H1 (cell line): ENCODE measurements around the gene SYT17. TPM values are rescaled to one million over a fixed set of nuclear protein-coding genes. Genes with fewer than 3 reads are reported as not detected.

Experiments
- CTCF ChIA-PET: fragments of 300-600 bp; sonication (Branson Sonifier 250); formaldehyde crosslinking; loops from one replicate; lab custom pipeline; 2021; ENCODE audit not compliant: partially characterized antibody; lab: Charles Lee
- POLR2A ChIA-PET: fragments of 300-600 bp; sonication (Branson Sonifier 250); formaldehyde crosslinking; loops from one replicate; lab custom pipeline; 2021; ENCODE audit warnings: inconsistent platforms; ENCODE audit not compliant: partially characterized antibody; lab: Charles Lee
- DNase-seq, 2 experiments: peaks; one replicate each; pipeline versions ENCODE4 v3.0.0 to v3.0.0-alpha.2; 2010 to 2022; ENCODE audit warnings: low spot score in 2 of 2, low read depth in 1 of 2, mixed read lengths in 1 of 2
- FAIRE-seq: peaks from 2 replicates; lab custom pipeline; 2011; peaks lifted over from hg19 to GRCh38; lab: Jason Lieb, UNC
- H2AFZ ChIP-seq: 2 replicates; pipeline ENCODE4 v1.8.1; 2012; ENCODE audit warnings: low read length, inconsistent platforms
- H2AK5ac ChIP-seq: 2 replicates; pipeline ENCODE4 v1.6.1; 2013; ENCODE audit warnings: low read depth, low read length
- H2BK120ac ChIP-seq: replicated peaks from 2 replicates; pipeline ENCODE3; 2013; ENCODE audit warnings: low read depth, low read length, inconsistent platforms
- H2BK12ac ChIP-seq: 2 replicates; pipeline ENCODE4 v1.6.1; 2013; ENCODE audit warnings: low read depth, low read length
- H2BK15ac ChIP-seq: 2 replicates; pipeline ENCODE4 v1.6.1; 2013; ENCODE audit warnings: low read length
- H2BK20ac ChIP-seq: 2 replicates; pipeline ENCODE4 v1.6.1; 2013; ENCODE audit warnings: low read length
- H2BK5ac ChIP-seq: 2 replicates; pipeline ENCODE4 v1.6.1; 2013; ENCODE audit warnings: low read depth, low read length
- H3K14ac ChIP-seq: 2 replicates; pipeline ENCODE4 v1.6.1; 2013; ENCODE audit warnings: inconsistent platforms; ENCODE audit not compliant: insufficient read length
- H3K18ac ChIP-seq: 2 replicates; pipeline ENCODE4 v1.6.1; 2013; ENCODE audit warnings: low read length; ENCODE audit errors: extremely low read depth
- H3K23ac ChIP-seq: 2 replicates; pipeline ENCODE4 v1.6.1; 2013; ENCODE audit warnings: inconsistent platforms; ENCODE audit not compliant: insufficient read length
- H3K23me2 ChIP-seq: 2 replicates; pipeline ENCODE4 v1.6.1; 2013; ENCODE audit warnings: low read depth, low read length
- H3K27ac ChIP-seq: 2 replicates; pipeline ENCODE4 v1.6.1; 2011; ENCODE audit warnings: low read depth, low read length, inconsistent platforms
- H3K27me3 ChIP-seq, 4 experiments: replicated peaks in 1 of 4; 1 replicate in 1 of 4; 2 replicates in 3 of 4; pipeline versions ENCODE4 v1.6.1 to v1.8.1; 2011 to 2013; ENCODE audit warnings: low read length in 3 of 4, mild to moderate bottlenecking in 3 of 4, inconsistent platforms in 2 of 4, mixed read lengths in 2 of 4, moderate library complexity in 1 of 4; ENCODE audit not compliant: control insufficient read depth in 3 of 4, insufficient read depth in 3 of 4; ENCODE audit errors: extremely low read depth in 1 of 4
- H3K36me3 ChIP-seq, 4 experiments: 2 replicates each; pipeline versions ENCODE4 v1.6.1 to v1.8.1; 2011 to 2013; ENCODE audit warnings: mild to moderate bottlenecking in 4 of 4, low read length in 3 of 4, moderate library complexity in 2 of 4, control low read depth in 1 of 4, inconsistent platforms in 1 of 4; ENCODE audit not compliant: insufficient read depth in 4 of 4, control insufficient read depth in 2 of 4
- H3K4ac ChIP-seq: replicated peaks from 2 replicates; pipeline ENCODE3; 2013; ENCODE audit warnings: low read length, low read depth, mixed read lengths, inconsistent platforms; ENCODE audit not compliant: insufficient read length
- H3K4me1 ChIP-seq, 4 experiments: replicated peaks in 1 of 4; 1 replicate in 1 of 4; 2 replicates in 3 of 4; pipeline versions ENCODE4 v1.6.1 to v1.8.1; 2011 to 2013; ENCODE audit warnings: low read length in 3 of 4, inconsistent platforms in 2 of 4, mixed read lengths in 1 of 4; ENCODE audit not compliant: insufficient read depth in 4 of 4, control insufficient read depth in 3 of 4
- H3K4me2 ChIP-seq, 2 experiments: 2 replicates each; pipeline versions ENCODE4 v1.6.1 to v1.8.1; 2011 to 2013; ENCODE audit warnings: low read depth in 2 of 2, low read length in 2 of 2, control low read depth in 1 of 2, inconsistent platforms in 1 of 2, mild to moderate bottlenecking in 1 of 2; ENCODE audit not compliant: insufficient read depth in 1 of 2
- H3K4me3 ChIP-seq, 4 experiments: fragments of 200-600, 300-600 bp in 1 of 4; sonication (generic), shearing (Covaris generic), sonication (Bioruptor Twin) in 1 of 4; 2 replicates each; pipeline versions ENCODE4 v1.5.1 to v1.8.1; 2011 to 2016; ENCODE audit warnings: low read length in 4 of 4, low read depth in 3 of 4, control low read depth in 2 of 4, inconsistent platforms in 2 of 4, mild to moderate bottlenecking in 2 of 4, mixed read lengths in 1 of 4, moderate library complexity in 1 of 4; ENCODE audit not compliant: insufficient read depth in 2 of 4; ENCODE audit errors: extremely low read depth in 1 of 4
- H3K56ac ChIP-seq: replicated peaks from 2 replicates; pipeline ENCODE3; 2013; ENCODE audit warnings: low read depth, mild to moderate bottlenecking, mixed read lengths, low read length, inconsistent platforms; ENCODE audit not compliant: insufficient read length
- H3K79me1 ChIP-seq: 2 replicates; pipeline ENCODE4 v1.6.1; 2013; ENCODE audit warnings: low read depth, low read length, control low read depth
- H3K79me2 ChIP-seq, 2 experiments: 2 replicates each; pipeline versions ENCODE4 v1.6.1 to v1.8.1; 2012 to 2013; ENCODE audit warnings: low read length in 2 of 2, mild to moderate bottlenecking in 2 of 2, inconsistent platforms in 1 of 2; ENCODE audit not compliant: insufficient read depth in 2 of 2, control insufficient read depth in 1 of 2
- H3K9ac ChIP-seq, 4 experiments: replicated peaks in 1 of 4; 1 replicate in 1 of 4; 2 replicates in 3 of 4; pipeline versions ENCODE4 v1.6.1 to v1.8.1; 2011 to 2013; ENCODE audit warnings: low read depth in 3 of 4, low read length in 3 of 4, control low read depth in 2 of 4, mild to moderate bottlenecking in 2 of 4, moderate library complexity in 2 of 4, inconsistent platforms in 1 of 4; ENCODE audit errors: extremely low read depth in 1 of 4
- H3K9me3 ChIP-seq, 2 experiments: 2 replicates each; pipeline versions ENCODE4 v1.6.1 to v1.8.1; 2012 to 2013; ENCODE audit warnings: mild to moderate bottlenecking in 2 of 2, moderate library complexity in 2 of 2, control low read depth in 1 of 2, inconsistent platforms in 1 of 2, low read depth in 1 of 2, low read length in 1 of 2, mixed read lengths in 1 of 2; ENCODE audit not compliant: insufficient read depth in 2 of 2
- H4K20me1 ChIP-seq, 2 experiments: replicated peaks in 1 of 2; 2 replicates each; pipeline versions ENCODE3 to v1.8.1; 2011 to 2013; ENCODE audit warnings: inconsistent platforms in 2 of 2, low read length in 2 of 2, mild to moderate bottlenecking in 1 of 2; ENCODE audit not compliant: insufficient read depth in 2 of 2, control insufficient read depth in 1 of 2
- H4K5ac ChIP-seq: 2 replicates; pipeline ENCODE4 v1.6.1; 2013; ENCODE audit warnings: low read length, low read depth, mixed read lengths, inconsistent platforms; ENCODE audit not compliant: insufficient read length
- H4K8ac ChIP-seq: 2 replicates; pipeline ENCODE4 v1.8.0; 2013; ENCODE audit warnings: mild to moderate bottlenecking, moderate library complexity, low read length, inconsistent platforms; ENCODE audit not compliant: insufficient read depth; ENCODE audit errors: extremely low read depth
- H4K91ac ChIP-seq: replicated peaks from 2 replicates; pipeline ENCODE3; 2013; ENCODE audit warnings: low read length, mixed read lengths, inconsistent platforms; ENCODE audit not compliant: insufficient read length
- BACH1 ChIP-seq: IDR thresholded peaks from 2 replicates; pipeline ENCODE4 v1.6.1; 2012; ENCODE audit warnings: low read length, improper control_type of control experiment
- CTCF ChIP-seq, 3 experiments: IDR thresholded peaks; 1 replicate in 2 of 3; 2 replicates in 1 of 3; pipeline versions ENCODE4 v1.5.1 to v1.6.1; 2011; ENCODE audit warnings: low read length in 3 of 3, mild to moderate bottlenecking in 3 of 3, inconsistent platforms in 2 of 3, low read depth in 1 of 3, moderate library complexity in 1 of 3; ENCODE audit not compliant: insufficient read depth in 1 of 3; ENCODE audit errors: control extremely low read depth in 1 of 3
- JUN ChIP-seq: IDR thresholded peaks from 2 replicates; pipeline ENCODE4 v1.6.1; 2011; ENCODE audit warnings: low read depth, mild to moderate bottlenecking, improper control_type of control experiment, low read length
- NANOG ChIP-seq: IDR thresholded peaks from 2 replicates; pipeline ENCODE4 v1.6.1; 2011; ENCODE audit warnings: low read length, low read depth, mild to moderate bottlenecking, inconsistent platforms; ENCODE audit not compliant: insufficient read depth, poor library complexity, severe bottlenecking
- RAD21 ChIP-seq, 2 experiments: IDR thresholded peaks in 1 of 2; conservative IDR thresholded peaks in 1 of 2; 2 replicates each; pipeline ENCODE4 v1.6.1; 2011; ENCODE audit warnings: low read depth in 2 of 2, low read length in 2 of 2, improper control_type of control experiment in 1 of 2, inconsistent platforms in 1 of 2, mild to moderate bottlenecking in 1 of 2, moderate library complexity in 1 of 2
- TAF7 ChIP-seq: optimal IDR thresholded peaks from 2 replicates; pipeline ENCODE3; 2011; ENCODE audit warnings: low read depth, mild to moderate bottlenecking, inconsistent platforms, low read length, moderate library complexity, borderline replicate concordance
- WGBS, 2 experiments: shearing (Covaris generic) in 1 of 2; methylation state at CpG; one replicate each; pipeline versions ENCODE4 v1.1.6 to v1.1.7; 2013 to 2015; ENCODE audit warnings: low lambda C conversion rate in 2 of 2, mixed read lengths in 2 of 2, inconsistent platforms in 1 of 2, low coverage in 1 of 2, missing lambda C conversion rate in 1 of 2; ENCODE audit not compliant: insufficient replicate concordance in 2 of 2, insufficient coverage in 1 of 2, insufficient read length in 1 of 2; ENCODE audit errors: extremely low coverage in 1 of 2, missing lambda C conversion rate in 1 of 2; 5-methylcytosine and 5-hydroxymethylcytosine counted together
- polyA plus RNA-seq, 7 experiments: library from polyadenylated mRNA; depleted of rRNA in 3 of 7; stranded (reverse) in 5 of 7; unstranded in 2 of 7; fragments of >200 nt in 5 of 7; fragments of 200-250 nt in 2 of 7; gene quantifications; 1 replicate in 5 of 7; 2 replicates in 1 of 7; 4 replicates in 1 of 7; pipeline versions ENCODE4 v1.2.1 to v1.2.3, GENCODE V29; 2011 to 2013; ENCODE audit warnings: missing spikeins in 2 of 7, mixed read lengths in 2 of 7
- total RNA-seq: library from RNA; stranded (reverse); fragmentation: NEBNext Ultra II Directional; extraction: Animal tissue kit (Norgen Biotek cat#: 25700); gene quantifications from 2 replicates; pipeline ENCODE4 v1.2.1, GENCODE V29; 2021

The SYT17 gene
- total and polyA plus RNA-seq, 2 of the 8 experiments (the other 6 are each of a cell fraction or from before 2014, with no cell fraction given) = 5.8 to 18.1 TPM

DNA sequence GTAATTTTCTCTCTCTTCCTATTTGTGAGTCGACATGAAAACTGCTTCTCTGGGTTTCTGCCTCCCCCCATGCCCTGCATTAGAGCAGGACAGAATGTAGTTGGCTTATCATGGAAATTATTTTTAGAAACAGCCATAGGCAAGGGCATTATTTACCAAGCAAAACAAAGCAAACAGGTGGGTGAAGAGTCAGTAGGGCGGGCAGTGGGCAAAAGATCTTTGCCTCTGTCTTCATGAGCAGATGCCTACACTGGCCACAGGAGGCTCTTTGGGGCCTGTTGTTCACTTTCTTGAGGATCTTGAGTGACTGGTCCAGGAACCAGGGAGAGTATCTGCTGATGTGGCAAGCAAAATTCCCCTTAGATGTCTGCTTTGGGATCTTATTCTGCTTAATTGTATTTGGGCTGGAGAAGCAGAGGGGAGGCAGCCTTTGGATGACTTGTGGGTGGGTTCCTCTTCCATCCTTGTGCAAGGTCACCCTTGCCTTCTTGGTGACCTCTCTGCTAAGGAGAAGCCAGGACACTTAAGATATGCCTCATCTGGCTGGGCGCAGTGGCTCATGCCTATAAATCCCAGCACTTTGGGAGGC lies 75.0 kb downstream of the SYT17 start:
- POLR2A ChIA-PET = no interaction called here
- no peaks in the 10 kb centered on the region for H3K27me3 ChIP-seq

More for the DNA sequence above, 75.0 kb downstream of the SYT17 start:
- H2BK12ac ChIP-seq = no peak overlapping the region
- H3K23me2 ChIP-seq = no peaks in the 10 kb centered on the region
- no peak overlapping the region for H3K4me2 ChIP-seq
- no peaks in the 10 kb centered on the region for H4K20me1 ChIP-seq
- DNase-seq = no peak
- no peak overlapping the region for H3K9ac ChIP-seq
- H3K27ac ChIP-seq = no peak overlapping the region
- H2BK20ac ChIP-seq = no peak overlapping the region
- H3K9me3 ChIP-seq = no peaks in the 10 kb centered on the region
- CTCF ChIA-PET = interaction anchor here (1.3 kb wide), 2 partner anchors 19 to 164 kb away, joined by 3 to 5 read pairs; no protein-coding TSS in a partner anchor
- TF ChIP-seq TAF7 (no peak), CTCF (IDR thresholded peaks at IDR 0.05; ENCODE audit: control extremely low read depth in 1 of 3, insufficient read depth in 1 of 3, low read depth in 1 of 3, low read length in 3 of 3) (no peak), JUN (no peak), BACH1 (no peak), NANOG (no peak), RAD21 (IDR thresholded peaks at IDR 0.05 in 1 of 2, conservative IDR thresholded peaks at IDR 0.05 in 1 of 2; ENCODE audit: low read depth in 2 of 2, low read length in 2 of 2) (peak in 1 of 2 experiments; percentile 25; a peak in 1 of 4 replicates)
- no peak overlapping the region for H4K8ac ChIP-seq
- H3K4ac ChIP-seq = no peak overlapping the region
- no peak overlapping the region for H4K91ac ChIP-seq
- H2AFZ ChIP-seq = no peak overlapping the region
- H2BK120ac ChIP-seq = no peak overlapping the region
- no peak overlapping the region for H3K14ac ChIP-seq
- H2BK15ac ChIP-seq = no peak overlapping the region
- H3K4me3 ChIP-seq = no peak overlapping the region
- no peak for FAIRE-seq
- H4K5ac ChIP-seq = no peak overlapping the region
- H3K4me1 ChIP-seq = no peaks in the 10 kb centered on the region
- H3K79me1 ChIP-seq = no peaks in the 10 kb centered on the region
- H3K79me2 ChIP-seq = no peaks in the 10 kb centered on the region
- no peak overlapping the region for H3K56ac ChIP-seq
- no peaks in the 10 kb centered on the region for H3K36me3 ChIP-seq
- no peak overlapping the region for H3K23ac ChIP-seq
- H2AK5ac ChIP-seq = no peak overlapping the region
- no peak overlapping the region; the same call in 1 of the 2 replicates for H2BK5ac ChIP-seq
- 89% methylated on average over 3 of the region's 3 CpGs; no CpG with 5 or more reads in 1 of the 2 experiments for WGBS, 2 experiments
- H3K18ac ChIP-seq = no peak overlapping the region
